Activated CD4-positive, alpha-beta T cell treated with anti-CD3 and anti-CD28 coated beads for 36 hours (primary cell): Measurements from ENCODE around the gene INHBB. TPM values are rescaled to one million over a fixed set of nuclear protein-coding genes. Genes with fewer than 3 reads are reported as not detected.

ENCODE experiments used
- ATAC-seq: fragments of 200-7000 bp; cut with Tn5 transposase; one replicate; pipeline ENCODE4 v1.10.0; 2021; ENCODE audit warnings: mild to moderate bottlenecking, moderate library complexity
- CTCF ChIA-PET: fragments of 350-600 bp; sonication (Branson Sonifier 250); formaldehyde crosslinking; loops from one replicate; lab custom pipeline; 2021; ENCODE audit warnings: antibody characterized with exemption; lab: Charles Lee
- POLR2A ChIA-PET: fragments of 350-600 bp; sonication (Branson Sonifier 250); formaldehyde crosslinking; loops from one replicate; lab custom pipeline; 2021; ENCODE audit warnings: antibody characterized with exemption, inconsistent platforms; lab: Charles Lee
- DNase-seq: peaks from one replicate; pipeline ENCODE4 v3.0.0-alpha.2; 2020
- H3K27ac Mint-ChIP-seq: one replicate; pipeline ENCODE4 v1.8.0; 2021; ENCODE audit warnings: mixed read lengths
- H3K27me3 Mint-ChIP-seq: one replicate; pipeline ENCODE4 v1.8.0; 2021; ENCODE audit warnings: mixed read lengths
- H3K36me3 Mint-ChIP-seq: one replicate; pipeline ENCODE4 v1.8.0; 2021; ENCODE audit warnings: low read depth, mixed read lengths
- H3K4me1 Mint-ChIP-seq: one replicate; pipeline ENCODE4 v1.8.0; 2021; ENCODE audit warnings: mixed read lengths
- H3K4me3 Mint-ChIP-seq: one replicate; pipeline ENCODE4 v1.8.0; 2021; ENCODE audit warnings: mild to moderate bottlenecking, moderate library complexity, mixed read lengths
- H3K9me3 Mint-ChIP-seq: one replicate; pipeline ENCODE4 v1.8.0; 2021; ENCODE audit warnings: low read depth, mixed read lengths
- intact Hi-C, 2 experiments: fragments of 100-400 bp; cut with DNase I in 1 of 2; cut with micrococcal nuclease in 1 of 2; formaldehyde crosslinking; loops; one replicate each; pipeline versions ENCODE4 v1.14.2 to v1.15.1; 2022 to 2024; cut with DNase I, micrococcal nuclease
- total RNA-seq, 2 experiments: library from RNA; stranded (reverse); gene quantifications; one replicate each; pipeline ENCODE4 v1.2.3, GENCODE V29; 2021

The INHBB gene
- not detected for total RNA-seq

DNA sequence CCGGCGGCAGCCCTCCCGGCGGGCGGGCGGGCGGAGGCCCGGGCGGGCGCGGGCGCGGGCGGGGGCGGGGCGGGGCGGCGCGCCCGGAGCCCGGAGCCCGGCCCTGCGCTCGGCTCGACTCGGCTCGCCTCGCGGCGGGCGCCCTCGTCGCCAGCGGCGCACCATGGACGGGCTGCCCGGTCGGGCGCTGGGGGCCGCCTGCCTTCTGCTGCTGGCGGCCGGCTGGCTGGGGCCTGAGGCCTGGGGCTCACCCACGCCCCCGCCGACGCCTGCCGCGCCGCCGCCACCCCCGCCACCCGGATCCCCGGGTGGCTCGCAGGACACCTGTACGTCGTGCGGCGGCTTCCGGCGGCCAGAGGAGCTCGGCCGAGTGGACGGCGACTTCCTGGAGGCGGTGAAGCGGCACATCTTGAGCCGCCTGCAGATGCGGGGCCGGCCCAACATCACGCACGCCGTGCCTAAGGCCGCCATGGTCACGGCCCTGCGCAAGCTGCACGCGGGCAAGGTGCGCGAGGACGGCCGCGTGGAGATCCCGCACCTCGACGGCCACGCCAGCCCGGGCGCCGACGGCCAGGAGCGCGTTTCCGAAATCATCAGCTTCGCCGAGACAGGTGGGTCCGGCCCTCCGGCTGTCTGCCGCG lies at the start of gene INHBB:
INHBB (plus strand) TSS at position 111 of the 641 bp plus-strand sequence; CDS start at position 164, 53 bp downstream.
- intact Hi-C loops, result loop anchor here (5.0 to 10.0 kb wide), 3 partner anchors 169 to 591 kb away; partner anchors contain the start of genes GLI2 (in 1 of the 2) and PTPN4 (in 1 of the 2)
- DNase-seq, result peak; percentile 22
- no peaks in the 10 kb centered on the region for H3K36me3 Mint-ChIP-seq
- ChIA-PET CTCF (interaction anchor here (0.7 to 0.9 kb wide), 2 partner anchors 171 to 344 kb away, joined by 3 to 4 read pairs; no protein-coding TSS in a partner anchor), POLR2A (no interaction called here)
- H3K27ac Mint-ChIP-seq, result no peak within 1 kb of the TSS
- peaks cover 22% of the 10 kb centered on the region for H3K4me1 Mint-ChIP-seq
- H3K9me3 Mint-ChIP-seq, result no peaks in the 10 kb centered on the region
- H3K27me3 Mint-ChIP-seq, result peaks cover 55% of the 10 kb centered on the region
- peak within 1 kb of the TSS; percentile 57 for H3K4me3 Mint-ChIP-seq
- no peak for ATAC-seq

DNA sequence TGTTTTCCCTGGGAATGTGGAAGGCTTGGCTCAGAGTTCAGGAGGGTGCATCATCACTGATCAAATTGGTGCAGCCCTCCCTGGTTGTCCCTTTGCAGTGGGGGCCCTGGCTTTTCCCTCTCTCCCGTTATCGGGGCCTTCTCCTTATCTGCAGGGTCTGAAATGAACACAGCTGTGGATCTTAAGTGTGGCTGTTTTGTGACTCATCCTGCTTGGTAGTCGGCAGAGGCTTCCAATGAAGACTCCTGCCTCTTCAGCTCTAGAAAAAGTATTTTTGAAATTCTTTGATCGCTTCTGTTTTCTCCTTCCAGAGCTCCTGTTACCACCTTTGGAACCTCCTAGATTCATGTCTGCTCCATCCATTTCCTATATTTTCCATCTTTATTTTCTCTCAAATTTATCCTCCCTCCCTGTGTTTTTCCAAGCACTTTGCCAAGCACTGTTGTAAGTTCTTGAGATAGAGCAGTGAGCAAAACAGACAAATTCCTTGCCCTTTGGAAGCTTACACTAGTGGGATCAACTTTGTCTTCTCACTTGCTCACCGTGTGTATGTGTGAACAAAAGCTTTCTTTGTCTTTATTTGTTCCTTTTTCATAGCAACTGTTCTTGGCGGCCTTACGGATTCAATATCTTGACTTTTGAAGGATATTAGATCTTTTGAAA lies 47.6 kb upstream of the INHBB start:
- Mint-ChIP-seq H3K27ac (peak overlapping the region; percentile 32), H3K9me3 (no peaks in the 10 kb centered on the region), H3K36me3 (peaks cover 7% of the 10 kb centered on the region), H3K4me3 (no peak overlapping the region), H3K27me3 (no peaks in the 10 kb centered on the region), H3K4me1 (no peaks in the 10 kb centered on the region)
- DNase-seq (no peak), ATAC-seq (no peak)
- POLR2A ChIA-PET, result no interaction called here
- intact Hi-C loops, result no loop called here
- CTCF ChIA-PET, result interaction anchor here (0.6 to 1.3 kb wide), 4 partner anchors 14 to 724 kb away, joined by 3 to 7 read pairs (median 3); no protein-coding TSS in a partner anchor

DNA sequence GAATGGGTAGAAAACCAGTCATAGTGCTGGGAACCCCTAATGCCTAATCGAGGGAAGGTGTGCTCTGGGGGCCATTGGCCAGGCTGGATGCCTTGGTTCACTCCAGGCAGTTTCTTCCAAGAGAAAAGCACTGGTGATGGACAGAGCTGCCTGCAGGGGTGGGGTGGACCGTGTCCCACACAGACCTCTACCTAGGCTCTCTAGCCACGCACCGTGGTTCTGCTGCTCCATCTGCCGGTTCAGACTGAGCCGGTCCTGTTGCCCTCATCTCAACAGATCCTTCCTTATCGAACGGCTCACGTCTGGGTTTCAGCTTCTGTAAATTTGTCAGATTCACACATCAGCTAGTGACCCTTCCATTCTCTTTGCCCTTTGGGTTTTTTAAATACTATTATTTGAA lies 46.9 kb upstream of the INHBB start:
- POLR2A ChIA-PET, result no interaction called here
- ATAC-seq (no peak), DNase-seq (no peak)
- H3K27ac Mint-ChIP-seq, result no peak overlapping the region
- H3K27me3 Mint-ChIP-seq, result no peaks in the 10 kb centered on the region
- peaks cover 4% of the 10 kb centered on the region for H3K36me3 Mint-ChIP-seq
- CTCF ChIA-PET, result interaction anchor here (0.7 to 6.0 kb wide), 3 partner anchors 13 to 124 kb away, joined by 3 to 29 read pairs (median 3); no protein-coding TSS in a partner anchor
- intact Hi-C loops, result no loop called here
- no peak overlapping the region for H3K4me3 Mint-ChIP-seq
- H3K4me1 Mint-ChIP-seq, result no peaks in the 10 kb centered on the region
- H3K9me3 Mint-ChIP-seq, result no peaks in the 10 kb centered on the region

DNA sequence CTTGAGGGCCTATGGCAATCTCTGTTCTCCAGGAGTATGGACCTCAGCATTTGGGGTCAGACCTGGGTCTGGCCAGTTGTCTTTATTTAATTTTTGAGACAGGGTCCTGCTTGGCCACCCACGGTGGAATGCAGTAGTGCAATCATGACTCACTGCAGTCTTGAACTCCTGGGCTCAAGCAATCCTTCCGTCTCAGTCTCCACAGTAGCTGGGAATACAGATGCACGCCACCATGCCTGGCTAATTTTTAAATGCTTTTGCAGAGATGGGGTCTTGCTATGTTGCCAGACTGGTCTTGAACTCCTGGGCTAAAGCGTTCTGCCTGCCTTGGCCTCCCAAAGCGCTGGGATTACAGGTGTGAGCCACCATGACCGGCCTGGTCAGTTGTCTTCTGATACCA lies 46.4 kb upstream of the INHBB start:
- Mint-ChIP-seq H3K4me3 (no peak overlapping the region), H3K9me3 (no peaks in the 10 kb centered on the region), H3K27me3 (no peaks in the 10 kb centered on the region), H3K4me1 (no peaks in the 10 kb centered on the region), H3K36me3 (peaks cover 3% of the 10 kb centered on the region), H3K27ac (no peak overlapping the region)
- CTCF ChIA-PET, result interaction anchor here (0.7 to 6.0 kb wide), 2 partner anchors 13 to 84 kb away, joined by 3 to 29 read pairs; no protein-coding TSS in a partner anchor
- POLR2A ChIA-PET, result no interaction called here
- ATAC-seq, result no peak
- no peak for DNase-seq
- intact Hi-C loops, result no loop called here

DNA sequence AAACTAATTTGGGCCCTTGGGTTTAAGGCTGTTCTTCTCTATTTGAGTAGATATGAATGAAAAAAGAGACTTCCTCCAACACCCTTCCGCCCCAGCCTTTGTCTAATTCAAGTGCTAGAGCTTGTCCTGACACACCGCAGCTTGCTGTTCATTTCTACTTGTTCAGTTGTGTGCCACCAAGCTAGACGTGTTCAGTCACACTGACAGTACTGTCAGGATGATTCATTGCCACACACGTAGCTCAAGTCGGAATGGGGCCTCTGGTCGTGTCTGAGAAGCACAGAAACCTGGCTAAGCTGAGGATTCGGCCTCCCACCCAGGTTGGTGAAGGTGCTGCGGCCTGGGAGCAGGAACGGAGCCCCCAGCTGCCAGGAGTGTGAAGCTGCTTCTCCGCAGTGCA lies 45.6 kb upstream of the INHBB start:
- ATAC-seq (no peak), DNase-seq (no peak)
- Mint-ChIP-seq H3K4me1 (no peaks in the 10 kb centered on the region), H3K4me3 (no peak overlapping the region), H3K27me3 (no peaks in the 10 kb centered on the region), H3K9me3 (no peaks in the 10 kb centered on the region), H3K36me3 (peaks cover 3% of the 10 kb centered on the region), H3K27ac (no peak overlapping the region)
- intact Hi-C loops, result no loop called here
- ChIA-PET CTCF (interaction anchor here (0.5 to 6.0 kb wide), 2 partner anchors 12 to 14 kb away, joined by 4 to 29 read pairs; no protein-coding TSS in a partner anchor), POLR2A (no interaction called here)

DNA sequence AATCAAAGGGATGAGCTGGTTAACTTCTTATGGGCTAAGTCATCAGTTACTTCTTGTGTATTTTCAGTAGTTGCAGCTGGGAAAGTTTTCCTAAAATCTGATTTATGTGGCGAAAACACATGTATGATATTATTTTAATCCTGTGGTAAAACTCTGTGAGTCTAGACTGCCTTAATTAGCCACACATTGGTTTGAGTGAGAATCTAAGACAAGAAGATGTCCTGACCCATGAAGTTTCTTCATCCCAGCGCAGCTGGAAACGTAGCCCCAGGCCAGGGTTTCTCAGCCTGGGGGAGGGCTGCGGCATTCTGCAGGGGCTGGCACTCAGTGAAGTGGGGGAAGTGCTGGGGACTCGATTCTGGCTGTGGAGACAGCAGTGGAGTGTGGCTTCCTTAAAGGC lies 44.7 kb upstream of the INHBB start:
- Mint-ChIP-seq H3K4me3 (no peak overlapping the region), H3K4me1 (no peaks in the 10 kb centered on the region), H3K27ac (no peak overlapping the region), H3K27me3 (no peaks in the 10 kb centered on the region), H3K9me3 (no peaks in the 10 kb centered on the region), H3K36me3 (peaks cover 3% of the 10 kb centered on the region)
- ChIA-PET POLR2A (no interaction called here), CTCF (interaction anchor here (6.0 kb wide), 1 partner anchor 11 kb away, joined by 29 read pairs; no protein-coding TSS in a partner anchor)
- ATAC-seq (no peak), DNase-seq (no peak)
- intact Hi-C loops, result no loop called here

DNA sequence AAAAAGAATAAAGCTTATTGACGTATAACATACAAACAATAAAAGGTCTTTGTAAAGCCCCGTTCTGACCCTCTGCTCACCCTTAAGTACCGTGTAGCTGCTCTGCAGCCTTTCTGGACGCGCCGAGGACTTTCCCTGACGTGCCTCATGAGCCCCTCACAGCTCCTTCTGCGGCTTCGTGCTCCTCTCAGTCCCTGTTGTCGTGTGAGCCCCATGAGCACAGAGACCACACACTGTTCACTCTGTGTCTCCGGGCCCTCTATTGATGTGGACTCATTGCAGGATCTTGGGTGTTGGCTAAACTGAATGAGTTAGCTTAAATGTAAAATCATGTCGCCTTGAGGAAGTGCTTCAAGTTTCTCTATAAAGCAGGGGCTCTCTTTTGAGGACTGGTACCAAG lies 43.6 kb upstream of the INHBB start:
- no peak overlapping the region for H3K27ac Mint-ChIP-seq
- no peak for ATAC-seq

DNA sequence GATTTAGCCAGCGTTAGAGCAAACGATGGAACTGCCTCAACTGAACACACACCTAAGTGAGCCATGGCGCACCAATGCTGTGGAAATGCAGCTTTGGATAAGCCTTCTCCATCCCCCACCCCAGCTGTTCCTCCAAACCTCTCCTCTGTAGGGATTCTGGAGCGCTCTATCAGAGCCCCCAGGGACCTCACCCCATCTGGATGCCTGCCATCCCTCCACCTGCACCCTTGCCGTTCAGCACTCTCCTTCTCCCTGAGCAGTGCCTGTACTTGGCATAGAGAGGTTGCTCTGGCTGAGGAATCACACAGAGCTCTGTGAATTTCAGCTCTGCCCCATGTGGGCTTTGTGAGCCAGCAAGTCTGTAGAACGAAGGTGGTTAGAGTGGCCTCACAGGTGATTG lies 42.8 kb upstream of the INHBB start:
- POLR2A ChIA-PET, result no interaction called here
- no peak for DNase-seq
- peaks cover 3% of the 10 kb centered on the region for H3K36me3 Mint-ChIP-seq
- H3K9me3 Mint-ChIP-seq, result no peaks in the 10 kb centered on the region
- intact Hi-C loops, result no loop called here
- CTCF ChIA-PET, result interaction anchor here (0.9 to 6.0 kb wide), 2 partner anchors 9 to 128 kb away, joined by 3 to 29 read pairs; no protein-coding TSS in a partner anchor
- no peak overlapping the region for H3K27ac Mint-ChIP-seq
- no peaks in the 10 kb centered on the region for H3K27me3 Mint-ChIP-seq
- no peak for ATAC-seq
- no peak overlapping the region for H3K4me3 Mint-ChIP-seq
- no peaks in the 10 kb centered on the region for H3K4me1 Mint-ChIP-seq

More for the DNA sequence above, 43.6 kb upstream of the INHBB start:
- H3K27me3 Mint-ChIP-seq, result no peaks in the 10 kb centered on the region
- H3K9me3 Mint-ChIP-seq, result no peaks in the 10 kb centered on the region
- intact Hi-C loops, result no loop called here
- H3K4me3 Mint-ChIP-seq, result no peak overlapping the region
- DNase-seq, result no peak
- peaks cover 3% of the 10 kb centered on the region for H3K36me3 Mint-ChIP-seq
- POLR2A ChIA-PET, result no interaction called here
- no peaks in the 10 kb centered on the region for H3K4me1 Mint-ChIP-seq
- CTCF ChIA-PET, result interaction anchor here (0.9 to 6.0 kb wide), 2 partner anchors 10 to 127 kb away, joined by 3 to 29 read pairs; no protein-coding TSS in a partner anchor

DNA sequence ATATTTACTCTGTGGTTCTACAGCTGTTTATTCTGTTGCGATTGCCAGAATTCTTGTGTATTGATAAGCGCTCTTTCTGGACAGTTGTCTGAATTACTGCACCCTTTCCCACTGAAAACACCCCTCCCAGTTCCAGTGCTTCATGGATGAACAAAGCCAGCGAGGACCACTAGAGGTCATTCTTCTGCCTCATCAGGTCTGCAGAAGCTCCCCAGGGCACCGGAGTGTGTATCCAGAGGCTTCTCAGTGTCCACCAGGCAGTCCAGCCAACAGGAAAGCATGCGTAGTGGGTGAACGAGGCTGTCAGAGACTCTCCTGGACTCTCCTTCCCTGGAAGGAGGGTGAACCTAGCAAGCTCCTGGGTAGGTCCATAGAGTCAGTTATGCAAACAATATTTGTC lies 40.6 kb upstream of the INHBB start:
- no peak for ATAC-seq

DNA sequence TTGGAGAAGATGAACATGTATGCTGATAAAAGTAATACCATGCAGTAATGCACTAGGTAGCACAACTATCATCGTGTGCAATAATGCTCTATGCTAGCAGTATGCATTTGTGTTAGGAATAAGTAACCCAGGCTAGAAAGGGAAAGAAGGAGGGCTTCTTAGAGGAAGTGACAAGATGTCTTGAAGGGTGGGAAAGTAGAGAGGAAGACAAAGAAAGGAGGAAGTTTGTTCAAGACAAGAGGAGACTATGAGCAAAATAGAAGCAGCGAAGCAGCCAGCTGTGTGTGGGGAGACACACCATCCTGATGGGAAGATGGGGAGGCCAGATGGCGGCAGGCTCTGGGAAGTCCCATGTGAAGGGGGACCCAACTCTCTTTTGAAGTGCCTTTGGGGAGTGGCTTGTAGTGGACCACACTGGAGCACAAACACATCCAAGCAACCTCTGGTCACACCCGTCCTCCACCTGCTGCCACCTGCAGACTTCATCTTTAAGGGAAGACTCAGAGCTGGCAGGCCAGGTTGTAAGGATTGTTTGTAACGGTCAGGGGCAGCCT lies 39.9 kb upstream of the INHBB start:
- Mint-ChIP-seq H3K4me1 (no peaks in the 10 kb centered on the region), H3K27me3 (no peaks in the 10 kb centered on the region), H3K9me3 (no peaks in the 10 kb centered on the region), H3K27ac (no peak overlapping the region), H3K36me3 (peaks cover 3% of the 10 kb centered on the region), H3K4me3 (no peak overlapping the region)
- intact Hi-C loops, result no loop called here
- ATAC-seq (no peak), DNase-seq (no peak)
- POLR2A ChIA-PET, result no interaction called here
- CTCF ChIA-PET, result interaction anchor here (0.6 to 1.0 kb wide), 2 partner anchors 17 to 84 kb away, joined by 3 to 4 read pairs; no protein-coding TSS in a partner anchor

More for the DNA sequence above, 40.6 kb upstream of the INHBB start:
- Mint-ChIP-seq H3K4me3 (no peak overlapping the region), H3K9me3 (no peaks in the 10 kb centered on the region), H3K27ac (no peak overlapping the region), H3K27me3 (no peaks in the 10 kb centered on the region), H3K36me3 (peaks cover 3% of the 10 kb centered on the region), H3K4me1 (no peaks in the 10 kb centered on the region)
- DNase-seq, result no peak
- ChIA-PET POLR2A (no interaction called here), CTCF (interaction anchor here (1.0 kb wide), 1 partner anchor 16 kb away, joined by 4 read pairs; no protein-coding TSS in a partner anchor)
- intact Hi-C loops, result no loop called here

DNA sequence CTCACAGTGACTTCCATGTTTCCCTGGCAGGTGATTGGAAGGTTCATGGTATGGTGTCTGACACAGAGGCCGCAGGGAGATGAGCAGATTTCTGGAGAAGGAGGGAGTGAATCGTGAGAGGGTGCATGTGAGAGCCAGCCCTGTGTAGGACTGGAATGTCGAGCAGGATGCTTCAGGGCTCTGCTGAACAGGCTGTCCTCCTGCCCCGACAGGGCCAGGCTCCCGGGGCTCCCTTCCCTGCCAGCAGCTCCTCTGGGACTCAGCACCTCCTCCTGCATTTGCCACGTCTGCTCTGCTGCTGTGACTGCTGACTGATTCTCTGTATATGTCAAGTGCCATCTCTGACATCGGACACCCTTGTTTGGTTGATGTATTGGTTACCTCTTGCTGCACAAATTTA lies 38.5 kb upstream of the INHBB start:
- DNase-seq, result no peak
- Mint-ChIP-seq H3K27ac (no peak overlapping the region), H3K9me3 (no peaks in the 10 kb centered on the region), H3K36me3 (no peaks in the 10 kb centered on the region), H3K4me1 (no peaks in the 10 kb centered on the region), H3K27me3 (no peaks in the 10 kb centered on the region), H3K4me3 (no peak overlapping the region)
- CTCF ChIA-PET, result no interaction called here
- intact Hi-C loops, result no loop called here
- POLR2A ChIA-PET, result no interaction called here
- no peak for ATAC-seq
